Vagina (tissue), 2 donors: Measurements from ENCODE around the gene PCDHGA6.

Experiments
- POLR2A ChIP-seq, 2 donors: fragments of 450-650 bp; IDR thresholded peaks; one replicate each; pipeline ENCODE4 v1.6.1; 2017; ENCODE audit warnings: antibody characterized with exemption in 2 of 2, mild to moderate bottlenecking in 2 of 2, moderate library complexity in 2 of 2
- TF ChIP-seq, protein P1 (sequence below), 3 experiments: fragments of 450-650 bp in 2 of 3; fragments of 200-600 bp in 1 of 3; sonication (generic) in 1 of 3; IDR thresholded peaks; one replicate each; pipeline ENCODE4 v1.5.1; 2017 to 2019; ENCODE audit warnings: antibody characterized with exemption in 3 of 3, mild to moderate bottlenecking in 2 of 3, moderate library complexity in 2 of 3

DNA sequence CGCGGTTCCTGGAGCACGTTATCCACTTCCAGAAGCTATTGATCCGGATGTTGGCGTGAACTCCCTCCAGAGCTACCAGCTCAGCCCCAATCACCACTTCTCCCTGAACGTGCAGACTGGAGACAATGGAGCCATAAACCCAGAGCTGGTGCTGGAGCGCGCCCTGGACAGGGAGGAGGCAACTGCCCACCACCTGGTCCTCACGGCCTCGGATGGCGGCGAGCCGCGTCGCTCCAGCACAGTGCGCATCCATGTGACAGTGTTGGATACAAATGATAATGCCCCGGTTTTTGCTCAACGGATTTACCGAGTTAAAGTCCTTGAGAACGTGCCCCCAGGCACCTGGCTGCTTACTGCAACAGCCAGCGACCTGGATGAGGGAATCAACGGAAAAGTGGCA is 29.7 kb downstream of the PCDHGA6 start:
- TF ChIP-seq, protein P1, sequence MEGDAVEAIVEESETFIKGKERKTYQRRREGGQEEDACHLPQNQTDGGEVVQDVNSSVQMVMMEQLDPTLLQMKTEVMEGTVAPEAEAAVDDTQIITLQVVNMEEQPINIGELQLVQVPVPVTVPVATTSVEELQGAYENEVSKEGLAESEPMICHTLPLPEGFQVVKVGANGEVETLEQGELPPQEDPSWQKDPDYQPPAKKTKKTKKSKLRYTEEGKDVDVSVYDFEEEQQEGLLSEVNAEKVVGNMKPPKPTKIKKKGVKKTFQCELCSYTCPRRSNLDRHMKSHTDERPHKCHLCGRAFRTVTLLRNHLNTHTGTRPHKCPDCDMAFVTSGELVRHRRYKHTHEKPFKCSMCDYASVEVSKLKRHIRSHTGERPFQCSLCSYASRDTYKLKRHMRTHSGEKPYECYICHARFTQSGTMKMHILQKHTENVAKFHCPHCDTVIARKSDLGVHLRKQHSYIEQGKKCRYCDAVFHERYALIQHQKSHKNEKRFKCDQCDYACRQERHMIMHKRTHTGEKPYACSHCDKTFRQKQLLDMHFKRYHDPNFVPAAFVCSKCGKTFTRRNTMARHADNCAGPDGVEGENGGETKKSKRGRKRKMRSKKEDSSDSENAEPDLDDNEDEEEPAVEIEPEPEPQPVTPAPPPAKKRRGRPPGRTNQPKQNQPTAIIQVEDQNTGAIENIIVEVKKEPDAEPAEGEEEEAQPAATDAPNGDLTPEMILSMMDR (IDR thresholded peaks at IDR 0.05) = no peak
- TF ChIP-seq POLR2A (IDR thresholded peaks at IDR 0.05) = no peak
